HTR-8/SVneo (cell line): ENCODE data around the gene FRY.

ENCODE experiments used
- DNase-seq: peaks from one replicate; pipeline ENCODE4 v3.0.0; 2011; ENCODE audit warnings: low spot score, mixed read lengths; ENCODE audit not compliant: insufficient read length
- FAIRE-seq: peaks from 2 replicates; lab custom pipeline; 2011; peaks lifted over from hg19 to GRCh38; lab: Jason Lieb, UNC

FRY gene

GRCh38 chr13:32073180-32073864 lies 41.7 kb downstream of the FRY start:
- DNase-seq, result no peak
- no peak for FAIRE-seq

GRCh38 chr13:32075170-32075851 lies 43.7 kb downstream of the FRY start:
- no peak for FAIRE-seq
- DNase-seq, result no peak

- FAIRE-seq (no peak), DNase-seq (no peak)
Measured at GRCh38 chr13:32079587-32079986, 48.0 kb downstream of the FRY start.

GRCh38 chr13:32080328-32080744 lies 48.8 kb downstream of the FRY start:
- FAIRE-seq, result no peak
- no peak for DNase-seq

GRCh38 chr13:32081591-32081990 lies 50.0 kb downstream of the FRY start:
- DNase-seq (no peak), FAIRE-seq (no peak)

GRCh38 chr13:32086366-32086765 lies 54.8 kb downstream of the FRY start:
- DNase-seq (no peak), FAIRE-seq (no peak)

- DNase-seq (no peak), FAIRE-seq (no peak)
Measured at GRCh38 chr13:32086791-32087441, 55.3 kb downstream of the FRY start.

- FAIRE-seq (no peak), DNase-seq (no peak)
Measured at GRCh38 chr13:32087955-32088747, 56.6 kb downstream of the FRY start.

- FAIRE-seq (no peak), DNase-seq (no peak)
Measured at GRCh38 chr13:32092496-32092895, 60.9 kb downstream of the FRY start.

GRCh38 chr13:32093006-32093405 lies 61.4 kb downstream of the FRY start:
- DNase-seq (no peak), FAIRE-seq (no peak)

GRCh38 chr13:32098272-32098671 lies 66.7 kb downstream of the FRY start:
- DNase-seq, result no peak
- no peak for FAIRE-seq

- FAIRE-seq, result no peak
Measured at GRCh38 chr13:32105653-32106313, 74.2 kb downstream of the FRY start.

GRCh38 chr13:32107474-32107873 lies 75.9 kb downstream of the FRY start:
- FAIRE-seq, result no peak
- DNase-seq, result no peak

More at GRCh38 chr13:32105653-32106313, 74.2 kb downstream of the FRY start:
- no peak for DNase-seq

GRCh38 chr13:32107973-32108372 lies 76.4 kb downstream of the FRY start:
- FAIRE-seq (no peak), DNase-seq (no peak)

- FAIRE-seq, result no peak
- DNase-seq, result no peak
Measured at GRCh38 chr13:32113532-32113931, 82.0 kb downstream of the FRY start.

- FAIRE-seq (no peak), DNase-seq (no peak)
Measured at GRCh38 chr13:32114284-32114950, 82.8 kb downstream of the FRY start.

GRCh38 chr13:32115066-32115465 lies 83.5 kb downstream of the FRY start:
- no peak for DNase-seq
- FAIRE-seq, result no peak

GRCh38 chr13:32116210-32116609 lies 84.6 kb downstream of the FRY start:
- DNase-seq (no peak), FAIRE-seq (no peak)

- FAIRE-seq, result no peak
- no peak for DNase-seq
Measured at GRCh38 chr13:32117001-32117400, 85.4 kb downstream of the FRY start.

GRCh38 chr13:32117701-32118100 lies 86.1 kb downstream of the FRY start:
- no peak for FAIRE-seq
- DNase-seq, result no peak
